HG02610 (cell line): ENCODE data around the gene UTS2R.

Source experiments
- ATAC-seq: cut with Tn5 transposase; IDR thresholded peaks from one replicate; pipeline ENCODE4 v1.9.1; 2021; ENCODE audit warnings: mild to moderate bottlenecking, moderate library complexity; ENCODE audit not compliant: unreplicated experiment

UTS2R gene

GRCh38 chr17:82424001-82424862 lies 52.7 kb downstream of the UTS2R start:
- ATAC-seq = no peak

- no peak for ATAC-seq
These were observed 53.2 kb downstream of the UTS2R start for GRCh38 chr17:82424863-82425159.
